Uterus (tissue), 2 donors: ENCODE data around the gene PLK4.

ENCODE experiments used
- POLR2A ChIP-seq, 2 donors: fragments of 450-650 bp; IDR thresholded peaks; one replicate each; pipeline ENCODE4 v1.6.1; 2016; ENCODE audit warnings: antibody characterized with exemption in 2 of 2, mild to moderate bottlenecking in 1 of 2, moderate library complexity in 1 of 2
- TF ChIP-seq, protein P1 (sequence below), 4 experiments: fragments of 200-600 bp in 2 of 4; fragments of 450-650 bp in 2 of 4; sonication (generic) in 2 of 4; IDR thresholded peaks; one replicate each; pipeline ENCODE4 v1.5.1; 2016 to 2019; ENCODE audit warnings: antibody characterized with exemption in 4 of 4, mild to moderate bottlenecking in 2 of 4, moderate library complexity in 1 of 4

DNA sequence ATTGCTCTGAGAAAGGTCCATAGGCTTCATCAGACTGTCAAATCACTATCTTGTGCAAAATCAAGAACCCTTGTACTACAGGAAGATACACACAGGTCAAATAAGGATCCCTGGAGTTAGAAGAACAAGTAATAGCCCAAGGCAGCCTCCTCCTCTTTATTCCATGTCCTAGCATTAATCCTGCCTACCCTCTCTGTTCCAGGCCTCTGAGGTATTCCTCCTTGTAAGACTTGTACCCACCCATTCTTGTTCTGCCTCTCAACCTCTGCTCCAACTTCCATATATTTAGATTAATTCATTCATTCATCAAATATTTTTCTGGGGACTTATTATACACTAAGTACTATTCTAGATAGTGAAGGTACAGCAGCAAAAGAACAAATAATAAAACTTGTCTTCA, 10.4 kb upstream of the PLK4 start:
- TF ChIP-seq POLR2A (IDR thresholded peaks at IDR 0.05) = no peak
- TF ChIP-seq, protein P1, sequence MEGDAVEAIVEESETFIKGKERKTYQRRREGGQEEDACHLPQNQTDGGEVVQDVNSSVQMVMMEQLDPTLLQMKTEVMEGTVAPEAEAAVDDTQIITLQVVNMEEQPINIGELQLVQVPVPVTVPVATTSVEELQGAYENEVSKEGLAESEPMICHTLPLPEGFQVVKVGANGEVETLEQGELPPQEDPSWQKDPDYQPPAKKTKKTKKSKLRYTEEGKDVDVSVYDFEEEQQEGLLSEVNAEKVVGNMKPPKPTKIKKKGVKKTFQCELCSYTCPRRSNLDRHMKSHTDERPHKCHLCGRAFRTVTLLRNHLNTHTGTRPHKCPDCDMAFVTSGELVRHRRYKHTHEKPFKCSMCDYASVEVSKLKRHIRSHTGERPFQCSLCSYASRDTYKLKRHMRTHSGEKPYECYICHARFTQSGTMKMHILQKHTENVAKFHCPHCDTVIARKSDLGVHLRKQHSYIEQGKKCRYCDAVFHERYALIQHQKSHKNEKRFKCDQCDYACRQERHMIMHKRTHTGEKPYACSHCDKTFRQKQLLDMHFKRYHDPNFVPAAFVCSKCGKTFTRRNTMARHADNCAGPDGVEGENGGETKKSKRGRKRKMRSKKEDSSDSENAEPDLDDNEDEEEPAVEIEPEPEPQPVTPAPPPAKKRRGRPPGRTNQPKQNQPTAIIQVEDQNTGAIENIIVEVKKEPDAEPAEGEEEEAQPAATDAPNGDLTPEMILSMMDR (IDR thresholded peaks at IDR 0.05) = no peak
